ENCODE measurements around the gene CD81. TPM values are rescaled to one million over a fixed set of nuclear protein-coding genes. Genes with fewer than 3 reads are reported as not detected.

CD81 gene
- total RNA-seq, 2 experiments from 2014 or later: 192 TPM

DNA sequence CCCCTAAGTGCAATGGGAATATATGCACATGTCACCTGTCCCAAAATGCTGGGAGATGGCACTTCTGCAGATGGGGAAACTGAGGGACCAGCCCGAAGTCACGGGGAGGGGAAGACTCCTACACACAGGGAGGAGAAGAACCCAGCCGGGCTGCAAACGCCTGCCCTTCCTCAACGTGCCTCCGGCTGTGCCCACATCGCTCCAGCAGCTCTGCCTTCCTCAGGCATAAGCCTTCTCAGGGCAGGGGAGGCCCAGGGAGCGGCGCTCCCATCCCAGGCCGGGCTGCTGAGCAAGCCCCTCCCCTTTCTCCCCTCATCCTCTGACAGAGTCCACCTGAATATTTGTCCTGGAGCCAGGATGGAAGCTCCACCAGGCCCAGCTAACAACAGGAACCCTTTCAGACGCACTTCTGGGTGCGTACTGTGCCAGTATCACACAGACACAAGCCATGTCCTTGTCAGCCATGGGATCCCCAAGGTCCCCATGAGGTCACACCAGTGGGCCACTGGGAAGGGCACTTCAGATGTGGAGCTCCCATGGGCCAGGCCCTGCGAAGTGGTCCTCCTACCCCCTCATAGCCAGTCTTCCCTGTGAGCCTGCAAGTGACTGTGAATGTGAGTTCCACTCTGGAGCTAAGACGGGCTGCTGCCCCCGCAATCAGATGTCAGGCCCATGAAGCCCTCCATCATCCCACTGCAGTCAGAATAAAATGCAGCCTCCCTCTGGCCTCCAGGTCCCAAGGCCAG lies 2.5 kb upstream of the CD81 start:
- DNase-seq: no peak
- Mint-ChIP-seq H3K4me3 (no peak overlapping the region), H3K27me3 (peaks cover 5% of the 10 kb centered on the region), H3K36me3 (ENCODE audit: low read depth) (peaks cover 8% of the 10 kb centered on the region), H3K9me3 (no peaks in the 10 kb centered on the region), H3K4me1 (peaks cover 17% of the 10 kb centered on the region), H3K27ac (no peak overlapping the region)
- CTCF ChIA-PET: interaction anchor here (0.8 to 1.2 kb wide), 2 partner anchors 10 to 188 kb away, joined by 3 to 4 read pairs; no protein-coding TSS in a partner anchor
- POLR2A ChIA-PET: interaction anchor here (0.6 kb wide), 1 partner anchor 52 kb away, joined by 3 read pairs; no protein-coding TSS in a partner anchor

DNA sequence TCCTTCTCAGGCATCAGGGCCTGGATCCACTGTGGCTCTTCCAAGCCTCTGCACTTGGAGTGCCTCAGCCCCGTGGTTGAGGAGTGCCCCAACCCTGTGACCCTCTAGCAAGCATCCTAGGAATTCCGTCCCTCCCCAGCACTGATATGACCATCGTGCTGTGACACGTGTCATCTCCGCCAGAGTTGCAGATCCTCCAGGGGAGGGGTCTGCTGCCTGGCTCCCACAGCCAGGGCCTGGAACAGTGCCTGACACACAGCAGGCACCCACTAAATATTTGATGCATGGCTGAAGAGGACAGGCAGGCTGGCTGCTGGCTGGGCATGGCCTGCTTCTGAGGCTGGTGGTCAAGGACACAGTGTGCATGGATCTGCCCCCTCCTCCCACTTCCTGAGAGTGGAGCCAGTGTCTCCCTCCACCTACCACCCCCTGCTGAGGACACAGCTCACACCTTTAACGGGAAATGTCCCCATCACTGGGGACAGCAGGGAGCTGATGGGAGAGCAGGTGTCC lies 1.7 kb upstream of the CD81 start:
- ChIA-PET CTCF (interaction anchor here (3.6 kb wide), 1 partner anchor 70 kb away, joined by 15 read pairs; no protein-coding TSS in a partner anchor), POLR2A (interaction anchor here (4.0 kb wide), 1 partner anchor 71 kb away, joined by 34 read pairs; the partner anchor contains the start of genes C11orf21 and TSPAN32)
- Mint-ChIP-seq H3K27me3 (peaks cover 5% of the 10 kb centered on the region), H3K36me3 (ENCODE audit: low read depth) (peaks cover 12% of the 10 kb centered on the region), H3K9me3 (no peaks in the 10 kb centered on the region), H3K4me1 (peaks cover 24% of the 10 kb centered on the region), H3K4me3 (no peak overlapping the region), H3K27ac (no peak overlapping the region)
- no peak for DNase-seq

DNA sequence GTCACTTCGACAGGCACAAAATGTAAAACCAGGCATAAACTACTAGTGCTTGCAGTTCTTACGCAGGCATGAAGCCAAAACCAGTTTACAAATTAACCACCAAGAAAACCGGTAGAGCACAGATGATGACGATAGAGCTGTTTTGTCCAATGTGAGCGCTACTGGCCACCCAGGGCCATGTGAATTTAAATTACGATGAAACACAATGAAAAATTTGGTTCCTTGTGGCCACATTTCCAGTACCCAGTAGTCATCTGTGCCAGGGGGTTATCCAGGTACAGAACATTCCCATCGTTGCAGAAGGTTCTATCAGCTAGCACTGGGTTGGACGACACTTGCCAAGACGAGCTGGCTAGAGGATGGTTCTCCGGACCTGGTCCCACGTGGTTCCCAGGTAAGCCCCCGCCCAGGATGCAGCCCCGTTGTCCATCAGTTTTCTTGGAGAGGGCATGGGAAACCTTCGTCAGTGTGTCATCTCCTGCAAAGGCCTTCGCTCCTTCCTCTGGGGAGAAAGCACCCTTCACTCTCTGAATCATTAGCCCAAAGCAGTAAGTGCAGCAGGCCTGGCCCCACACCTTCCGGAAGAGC lies 1.1 kb upstream of the CD81 start:
- DNase-seq: no peak
- Mint-ChIP-seq H3K4me1 (peaks cover 30% of the 10 kb centered on the region), H3K27me3 (peaks cover 5% of the 10 kb centered on the region), H3K27ac (no peak overlapping the region), H3K4me3 (peak overlapping the region; percentile 51), H3K36me3 (ENCODE audit: low read depth) (peaks cover 12% of the 10 kb centered on the region), H3K9me3 (no peaks in the 10 kb centered on the region)
- ChIA-PET CTCF (interaction anchor here (3.6 kb wide), 1 partner anchor 71 kb away, joined by 15 read pairs; no protein-coding TSS in a partner anchor), POLR2A (interaction anchor here (1.1 to 4.0 kb wide), 4 partner anchors 11 to 1003 kb away, joined by 3 to 52 read pairs (median 36); partner anchors contain the start of genes C11orf21, TSPAN32, TSSC4 and ZNF195)

DNA sequence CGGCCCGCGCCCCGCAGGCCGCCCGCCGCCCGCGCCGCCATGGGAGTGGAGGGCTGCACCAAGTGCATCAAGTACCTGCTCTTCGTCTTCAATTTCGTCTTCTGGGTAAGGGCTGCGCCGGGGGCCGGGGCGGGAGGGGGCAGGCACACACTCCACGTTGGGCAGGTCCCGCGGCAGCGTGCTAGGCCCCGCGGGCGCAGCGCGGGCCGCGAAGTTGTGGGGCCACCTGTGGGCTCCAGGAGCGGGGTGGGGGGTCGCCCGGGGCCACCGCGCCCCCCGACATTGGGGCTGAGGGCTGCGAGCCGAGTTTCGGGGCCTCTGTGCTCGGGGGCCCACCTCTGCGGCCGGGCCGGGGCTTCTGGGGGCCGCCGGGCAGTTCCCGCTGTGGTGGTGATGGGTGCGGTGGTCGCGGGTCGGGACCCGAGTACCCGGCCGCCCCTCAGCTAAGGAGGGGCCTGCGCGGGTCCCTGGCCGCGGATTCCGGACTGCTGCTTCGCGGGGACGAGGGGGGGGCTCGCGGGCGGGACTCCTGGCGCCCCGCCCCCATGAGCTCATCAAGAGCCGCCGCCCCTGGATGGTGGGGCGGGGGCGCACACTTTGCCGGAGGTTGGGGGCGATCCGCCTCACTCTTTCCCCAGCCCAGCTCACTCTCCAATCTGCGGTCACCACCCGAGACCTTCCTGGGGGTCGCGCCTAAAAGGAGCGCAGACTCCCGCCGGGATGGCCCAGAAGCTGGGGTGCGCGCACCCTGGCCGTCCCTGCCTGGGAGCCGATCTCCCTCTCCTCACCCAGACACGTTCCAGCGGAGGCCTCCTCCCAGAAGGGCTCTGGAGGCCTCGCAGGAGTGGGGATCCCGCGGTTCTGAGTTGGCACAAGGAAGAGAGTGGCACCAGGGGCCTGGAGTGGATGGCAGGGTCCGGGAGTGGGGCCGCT lies 667 bp downstream of the CD81 start:
- H3K4me1 Mint-ChIP-seq: peaks cover 37% of the 10 kb centered on the region
- CTCF ChIA-PET: interaction anchor here (0.9 to 3.6 kb wide), 3 partner anchors 23 to 76 kb away, joined by 3 to 15 read pairs (median 9); partner anchors contain the start of genes C11orf21, TSPAN32 and TSSC4
- peaks cover 15% of the 10 kb centered on the region for H3K36me3 Mint-ChIP-seq (ENCODE audit: low read depth)
- peak; percentile 66 for DNase-seq
- peaks cover under 1% of the 10 kb centered on the region for H3K27me3 Mint-ChIP-seq
- H3K4me3 Mint-ChIP-seq: peak overlapping the region; percentile 85
- H3K9me3 Mint-ChIP-seq: no peaks in the 10 kb centered on the region
- peak overlapping the region; percentile 75 for H3K27ac Mint-ChIP-seq
- POLR2A ChIA-PET: interaction anchor here (0.8 to 4.0 kb wide), 9 partner anchors 9 to 73 kb away, joined by 3 to 52 read pairs (median 4); partner anchors contain the start of genes C11orf21, TSPAN32 and TSSC4

DNA sequence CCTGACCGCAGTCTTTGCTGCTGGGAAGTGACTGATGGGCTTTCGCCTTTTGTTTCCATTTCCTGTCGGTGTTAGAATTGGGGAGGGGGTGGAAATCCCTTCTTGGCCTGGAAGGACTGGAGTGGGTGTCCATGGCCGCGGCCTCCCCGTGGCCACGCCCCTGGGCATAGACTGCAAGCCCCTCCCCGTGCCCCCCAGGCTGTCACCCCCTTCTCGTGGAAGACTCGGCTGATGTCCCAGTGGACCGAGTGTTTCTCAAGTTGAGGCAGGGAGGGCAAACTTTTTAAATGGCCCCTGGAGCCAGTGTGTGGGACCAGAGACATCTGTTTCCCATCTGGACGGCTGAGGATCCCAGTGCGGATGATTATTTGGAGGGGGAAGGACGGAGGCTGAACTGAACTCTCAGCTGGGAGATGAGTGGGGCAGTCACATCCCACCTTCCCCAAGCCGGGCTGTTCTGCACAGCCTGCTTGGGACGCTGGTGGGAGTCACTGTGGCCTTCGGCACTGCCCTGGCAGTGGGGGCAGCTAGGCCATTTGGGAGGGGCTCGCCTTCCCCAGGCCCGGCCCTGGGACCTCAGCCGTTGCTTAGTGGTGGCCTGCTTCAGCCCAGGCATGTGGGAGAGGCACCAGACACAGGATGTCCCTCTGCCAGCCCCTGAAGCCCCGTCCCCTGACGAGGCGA lies 1.6 kb downstream of the CD81 start:
- CTCF ChIA-PET: interaction anchor here (0.9 to 3.6 kb wide), 3 partner anchors 22 to 77 kb away, joined by 3 to 15 read pairs (median 9); partner anchors contain the start of genes C11orf21, TSPAN32 and TSSC4
- Mint-ChIP-seq H3K27me3 (no peaks in the 10 kb centered on the region), H3K4me3 (peak overlapping the region; percentile 85), H3K4me1 (peaks cover 43% of the 10 kb centered on the region), H3K27ac (peak overlapping the region; percentile 75), H3K36me3 (ENCODE audit: low read depth) (peaks cover 15% of the 10 kb centered on the region), H3K9me3 (no peaks in the 10 kb centered on the region)
- no peak for DNase-seq
- POLR2A ChIA-PET: interaction anchor here (0.8 to 4.0 kb wide), 8 partner anchors 8 to 74 kb away, joined by 3 to 52 read pairs (median 4); partner anchors contain the start of genes C11orf21, TSPAN32 and TSSC4

DNA sequence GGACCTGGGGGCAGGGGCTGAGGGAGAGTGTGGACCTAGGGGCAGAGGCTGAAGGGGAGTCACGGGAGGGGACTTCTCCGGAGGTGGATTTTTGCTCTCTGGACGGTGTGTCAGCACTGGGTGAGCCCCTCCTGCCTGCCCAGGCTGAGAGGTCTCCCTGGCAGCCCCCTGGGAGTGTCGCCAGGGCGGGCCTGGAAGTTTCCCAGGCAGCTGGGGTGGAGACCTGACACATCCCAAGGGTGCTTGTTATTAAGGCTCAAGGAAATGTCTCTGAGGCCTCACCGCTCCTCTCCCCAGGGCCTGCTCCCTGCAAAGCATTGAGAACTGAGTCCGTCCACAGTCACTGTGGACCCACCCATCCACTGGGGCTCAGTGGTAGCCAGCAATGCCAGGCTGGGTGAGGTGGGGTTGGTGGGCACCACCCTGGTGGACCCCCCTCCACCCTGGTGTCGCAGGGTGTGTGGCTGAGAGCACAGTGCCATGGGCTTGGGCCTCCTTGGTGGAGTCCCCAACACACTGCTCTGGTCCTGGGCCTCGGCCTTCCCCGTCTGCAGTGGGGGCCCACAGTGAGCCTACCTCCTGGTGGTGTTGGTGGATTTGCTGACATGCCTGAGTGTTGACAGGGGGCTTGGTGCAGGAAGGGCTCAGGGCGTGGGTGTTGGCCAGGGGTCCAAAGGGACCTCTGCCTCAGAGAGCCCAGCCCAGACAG lies 2.5 kb downstream of the CD81 start:
- Mint-ChIP-seq H3K4me3 (no peak overlapping the region), H3K27me3 (no peaks in the 10 kb centered on the region)
- CTCF ChIA-PET: no interaction called here

DNA sequence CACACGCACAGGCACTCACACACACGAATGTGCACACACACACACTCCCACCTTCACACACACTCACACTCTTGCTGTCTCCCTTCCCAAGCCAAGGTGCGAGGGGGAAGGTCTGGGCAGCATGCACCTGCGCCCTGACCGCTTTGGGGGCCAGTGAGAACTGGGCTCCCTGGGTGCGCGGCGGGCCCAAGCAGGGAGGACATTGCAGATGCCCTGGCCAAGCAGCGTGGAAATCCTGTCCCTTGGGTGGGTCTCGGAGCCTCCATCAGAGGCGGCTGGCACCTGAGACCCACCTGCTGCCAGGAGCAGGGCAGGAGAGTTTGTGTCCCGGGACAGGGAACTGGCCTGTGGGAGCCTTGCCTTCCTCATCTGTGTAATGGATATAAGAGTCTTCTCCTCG lies 3.3 kb downstream of the CD81 start:
- ChIA-PET CTCF (no interaction called here), POLR2A (no interaction called here)
- no peak overlapping the region for H3K4me3 Mint-ChIP-seq
- H3K27ac Mint-ChIP-seq: peak overlapping the region; percentile 44
- peaks cover 15% of the 10 kb centered on the region for H3K36me3 Mint-ChIP-seq (ENCODE audit: low read depth)
- no peaks in the 10 kb centered on the region for H3K27me3 Mint-ChIP-seq
- no peaks in the 10 kb centered on the region for H3K9me3 Mint-ChIP-seq
- H3K4me1 Mint-ChIP-seq: peaks cover 58% of the 10 kb centered on the region
- DNase-seq: no peak

More for the DNA sequence above, 2.5 kb downstream of the CD81 start:
- H3K27ac Mint-ChIP-seq: peak overlapping the region; percentile 44
- H3K4me1 Mint-ChIP-seq: peaks cover 50% of the 10 kb centered on the region
- POLR2A ChIA-PET: interaction anchor here (3.2 to 4.0 kb wide), 2 partner anchors 7 to 75 kb away, joined by 34 to 52 read pairs; partner anchors contain the start of genes C11orf21 and TSPAN32
- no peak for DNase-seq
- no peaks in the 10 kb centered on the region for H3K9me3 Mint-ChIP-seq
- H3K36me3 Mint-ChIP-seq (ENCODE audit: low read depth): peaks cover 15% of the 10 kb centered on the region

DNA sequence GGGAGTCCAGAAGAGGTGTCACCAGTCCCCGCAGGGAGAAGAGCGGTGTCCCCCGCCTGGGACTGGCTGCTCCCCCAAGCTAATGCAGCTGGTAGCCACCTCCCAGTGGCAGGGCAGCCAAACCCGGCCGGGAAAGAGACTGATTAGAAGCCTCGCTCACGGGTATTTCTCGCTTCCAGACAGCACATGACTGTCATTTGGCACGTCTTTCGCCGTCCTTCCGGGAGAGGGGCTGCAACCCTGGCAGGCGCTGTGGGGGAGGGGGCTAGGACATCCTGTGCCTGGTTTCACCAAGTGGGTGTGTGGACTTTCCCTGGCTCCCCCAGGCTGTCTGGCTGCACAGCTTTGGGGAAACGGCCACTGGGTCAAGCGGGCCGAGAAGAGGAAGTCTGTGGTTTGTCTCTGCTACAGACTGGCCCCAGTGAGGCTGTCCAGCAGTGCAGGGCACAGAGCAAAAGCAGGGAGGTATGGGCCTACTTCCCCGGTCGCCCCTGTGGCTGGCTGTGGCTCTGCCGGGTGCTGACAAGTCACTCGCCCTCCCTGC lies 3.8 kb downstream of the CD81 start:
- H3K27ac Mint-ChIP-seq: no peak overlapping the region

DNA sequence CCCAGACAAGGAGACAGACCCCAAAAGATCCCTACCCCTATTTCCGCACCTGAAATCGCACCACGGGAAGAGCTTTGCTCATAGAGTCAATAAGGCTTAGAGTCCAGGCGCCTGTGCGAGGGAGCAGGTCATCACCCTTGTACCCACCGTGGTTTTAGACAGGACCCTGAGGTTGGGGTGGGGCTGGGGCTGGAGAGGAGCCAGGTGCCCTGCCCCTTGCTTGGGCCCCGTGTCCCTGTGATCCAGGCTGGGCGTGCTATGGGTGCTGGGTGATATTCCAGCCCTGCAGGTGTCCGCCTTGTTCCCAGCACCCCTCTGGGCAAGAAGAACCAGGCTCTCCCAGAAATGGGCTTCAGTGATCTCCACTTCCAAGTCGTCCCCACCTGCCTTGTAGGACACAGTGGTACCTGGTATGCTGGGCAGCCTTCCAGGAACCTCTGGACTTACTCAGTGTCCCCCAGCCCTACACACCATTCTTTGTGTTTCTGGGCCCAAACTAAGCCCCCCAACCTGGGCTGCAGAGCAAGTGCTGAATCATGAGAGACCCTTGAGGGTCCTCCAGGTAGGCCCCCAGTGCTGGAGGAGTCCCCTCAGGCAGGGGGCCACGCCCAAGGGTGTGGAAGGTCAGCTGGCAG lies 4.5 kb downstream of the CD81 start:
- ChIA-PET POLR2A (interaction anchor here (1.2 kb wide), 1 partner anchor 76 kb away, joined by 5 read pairs; no protein-coding TSS in a partner anchor), CTCF (no interaction called here)
- Mint-ChIP-seq H3K9me3 (no peaks in the 10 kb centered on the region), H3K27me3 (no peaks in the 10 kb centered on the region), H3K4me3 (no peak overlapping the region), H3K36me3 (ENCODE audit: low read depth) (peaks cover 15% of the 10 kb centered on the region), H3K4me1 (peaks cover 67% of the 10 kb centered on the region), H3K27ac (peak overlapping the region; percentile 40)
- DNase-seq: no peak

More for the DNA sequence above, 3.8 kb downstream of the CD81 start:
- POLR2A ChIA-PET: interaction anchor here (1.2 kb wide), 1 partner anchor 75 kb away, joined by 5 read pairs; no protein-coding TSS in a partner anchor
- Mint-ChIP-seq H3K27me3 (no peaks in the 10 kb centered on the region), H3K4me1 (peaks cover 63% of the 10 kb centered on the region), H3K9me3 (no peaks in the 10 kb centered on the region), H3K4me3 (no peak overlapping the region), H3K36me3 (ENCODE audit: low read depth) (peaks cover 15% of the 10 kb centered on the region)
- no peak for DNase-seq
- CTCF ChIA-PET: no interaction called here

DNA sequence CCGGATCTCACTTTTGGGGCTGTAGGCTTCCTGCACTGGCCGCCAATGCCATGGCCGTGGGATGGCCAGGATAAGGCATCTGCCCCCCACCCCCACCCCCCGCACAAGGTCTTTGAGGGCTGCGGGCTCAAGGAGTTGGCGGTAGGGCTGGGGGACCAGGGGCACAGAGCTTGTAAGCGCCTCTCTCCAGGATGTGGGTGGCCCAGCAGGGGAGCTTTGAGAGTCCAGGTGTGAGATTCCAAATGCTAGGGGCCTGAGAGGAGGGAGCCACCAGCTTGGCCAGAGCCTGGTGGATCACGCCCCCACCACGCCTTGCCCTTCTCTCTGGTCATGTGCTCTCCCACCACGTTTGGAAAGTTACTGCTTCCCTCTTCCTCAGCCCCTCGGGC lies 5.0 kb downstream of the CD81 start:
- Mint-ChIP-seq H3K4me3 (no peak overlapping the region), H3K27ac (no peak overlapping the region), H3K27me3 (no peaks in the 10 kb centered on the region), H3K36me3 (ENCODE audit: low read depth) (peaks cover 15% of the 10 kb centered on the region), H3K9me3 (no peaks in the 10 kb centered on the region), H3K4me1 (peaks cover 72% of the 10 kb centered on the region)
- CTCF ChIA-PET: no interaction called here
- POLR2A ChIA-PET: interaction anchor here (1.0 kb wide), 1 partner anchor 19 kb away, joined by 4 read pairs; the partner anchor contains the start of gene TSSC4
- DNase-seq: no peak
